ENCODE data around the gene SDC3. TPM values are rescaled to one million over a fixed set of nuclear protein-coding genes. Genes with fewer than 3 reads are reported as not detected.
"Not testable (repeated sequence)": the region's sequence is repeated elsewhere in the genome, so short reads cannot be mapped to it uniquely, and the experiment has no call there.

The SDC3 gene
- total and polyA plus RNA-seq, 4 experiments from 2014 or later = 0.29 to 0.64 TPM; not detected in 2

DNA sequence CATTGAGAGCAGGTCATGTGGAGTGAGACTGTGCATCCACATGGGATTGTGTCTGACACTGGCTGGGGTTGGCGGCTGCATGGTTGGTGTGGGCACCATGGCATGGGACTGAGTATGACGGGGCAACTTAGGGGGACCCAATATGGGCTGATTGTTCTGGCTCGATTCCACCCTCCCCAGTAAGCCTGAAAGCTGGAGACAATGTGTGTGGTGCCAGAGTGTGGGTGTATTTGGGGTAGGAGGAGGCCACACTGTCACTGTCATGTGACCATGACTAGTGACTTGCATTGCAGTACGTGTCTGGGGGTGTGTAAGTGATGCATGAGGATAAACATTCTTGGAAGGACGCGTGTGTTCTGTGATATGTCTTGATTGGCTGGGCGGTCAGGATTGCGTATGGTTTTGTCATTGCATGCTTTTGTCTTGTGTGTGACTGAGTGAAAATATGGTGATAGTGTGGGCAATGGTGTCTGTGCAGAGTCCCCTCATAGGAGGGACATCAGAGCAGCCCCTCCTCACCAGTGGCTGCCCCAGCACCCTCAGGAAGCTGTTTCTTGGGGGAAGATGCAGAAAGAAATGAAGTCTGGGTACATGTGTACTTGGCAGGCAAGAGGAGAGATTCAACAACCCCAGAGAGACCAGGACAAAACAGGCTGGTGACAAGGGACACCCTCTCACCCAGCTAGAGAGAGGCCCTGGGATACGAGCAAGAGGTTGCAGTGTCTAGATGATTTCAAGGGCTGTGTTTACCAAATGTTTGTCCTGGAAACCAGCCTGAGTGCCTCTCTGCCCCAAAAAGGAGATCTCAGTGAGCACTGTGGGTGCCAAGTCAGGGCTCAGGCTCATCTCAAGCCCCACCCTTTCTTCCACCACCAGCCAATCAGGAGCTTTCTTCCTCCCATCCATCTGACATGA lies 36.3 kb downstream of the SDC3 start:
- Histone ChIP-seq H3K36me3 (ENCODE audit: insufficient read depth, low read length) (no peaks in the 10 kb centered on the region), H3K27ac (ENCODE audit: low read depth, low read length) (no peak overlapping the region), H3K9me3 (ENCODE audit: control insufficient read depth in 1 of 2, low read length in 2 of 2) (no peaks in the 10 kb centered on the region), H3K27me3 (ENCODE audit: insufficient read depth, low read length) (no peaks in the 10 kb centered on the region), H3K4me3 (ENCODE audit: low read length in 2 of 2) (no peak overlapping the region), H3K4me1 (ENCODE audit: insufficient read depth, low read length) (peaks cover 13% of the 10 kb centered on the region)
- Mint-ChIP-seq H3K4me1 (peaks cover 0 to 2% (median under 1%) of the 10 kb centered on the region in 4 donors), H3K27ac (no peak overlapping the region), H3K4me3 (no peak overlapping the region), H3K27me3 (peaks cover under 1 to 12% of the 10 kb centered on the region in 2 donors), H3K36me3 (no peaks in the 10 kb centered on the region), H3K9me3 (no peaks in the 10 kb centered on the region)
- no peak for DNase-seq
- ChIA-PET CTCF (ENCODE audit: partially characterized antibody) (no interaction called here), POLR2A (ENCODE audit: partially characterized antibody) (no interaction called here)
- intact Hi-C loops (cut with micrococcal nuclease) = no loop called here

DNA sequence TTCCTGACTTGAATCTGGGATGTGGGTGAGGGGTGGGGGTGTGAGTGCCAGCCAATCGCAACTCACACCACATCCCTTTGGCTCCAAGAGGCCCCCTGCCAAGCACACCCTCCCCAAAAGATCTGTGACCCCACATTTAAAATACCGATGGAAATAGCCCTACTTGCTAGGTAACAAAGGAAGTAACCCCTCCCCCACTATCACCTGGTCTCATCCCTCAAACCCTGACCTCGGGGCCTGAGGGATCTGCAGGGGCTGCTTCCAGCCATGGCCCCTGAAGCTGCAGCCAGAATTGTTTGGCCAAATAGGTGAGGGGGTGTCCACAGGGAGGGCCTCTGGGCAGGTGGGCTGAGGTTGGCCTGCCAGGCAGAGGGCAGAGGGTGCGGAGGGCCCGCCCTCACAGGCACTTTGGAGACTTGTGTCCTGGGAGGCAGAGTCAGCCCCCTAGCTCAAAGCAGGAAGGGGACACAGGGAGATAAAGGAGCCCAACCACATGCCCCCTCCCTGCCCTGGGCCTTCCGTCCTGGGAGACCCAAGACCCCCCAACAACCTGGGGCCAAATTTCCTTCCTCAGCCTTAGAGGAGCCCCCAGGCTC lies 37.2 kb downstream of the SDC3 start:
- Mint-ChIP-seq H3K36me3 (no peaks in the 10 kb centered on the region), H3K27ac (no peak overlapping the region), H3K9me3 (no peaks in the 10 kb centered on the region), H3K4me1 (peaks cover 0 to 2% (median under 1%) of the 10 kb centered on the region in 4 donors), H3K4me3 (no peak overlapping the region), H3K27me3 (peaks cover 2 to 12% of the 10 kb centered on the region in 2 donors)
- H3K4me1 ChIP-seq (ENCODE audit: insufficient read depth, low read length) = peaks cover 13% of the 10 kb centered on the region
- no peak overlapping the region for H3K27ac ChIP-seq (ENCODE audit: low read depth, low read length)
- DNase-seq = no peak
- ChIA-PET POLR2A (ENCODE audit: partially characterized antibody) (no interaction called here), CTCF (ENCODE audit: partially characterized antibody) (no interaction called here)
- H3K27me3 ChIP-seq (ENCODE audit: insufficient read depth, low read length) = no peaks in the 10 kb centered on the region
- H3K9me3 ChIP-seq (ENCODE audit: control insufficient read depth in 1 of 2, low read length in 2 of 2) = no peaks in the 10 kb centered on the region
- no peak overlapping the region for H3K4me3 ChIP-seq (ENCODE audit: low read length in 2 of 2)
- no peaks in the 10 kb centered on the region for H3K36me3 ChIP-seq (ENCODE audit: insufficient read depth, low read length)
- intact Hi-C loops (cut with micrococcal nuclease) = no loop called here

GRCh38 chr1:30870656-30871055 lies 37.9 kb downstream of the SDC3 start:
- intact Hi-C loops (cut with micrococcal nuclease) = no loop called here
- peaks cover 13% of the 10 kb centered on the region for H3K4me1 ChIP-seq (ENCODE audit: insufficient read depth, low read length)
- H3K36me3 ChIP-seq (ENCODE audit: insufficient read depth, low read length) = no peaks in the 10 kb centered on the region
- H3K27me3 Mint-ChIP-seq = peaks cover 3 to 6% of the 10 kb centered on the region in 2 donors
- no peaks in the 10 kb centered on the region for H3K9me3 ChIP-seq (ENCODE audit: control insufficient read depth in 1 of 2, low read length in 2 of 2)
- H3K27ac ChIP-seq (ENCODE audit: low read depth, low read length) = no peak overlapping the region
- H3K36me3 Mint-ChIP-seq = no peaks in the 10 kb centered on the region
- H3K4me1 Mint-ChIP-seq = peaks cover 0 to 2% (median under 1%) of the 10 kb centered on the region in 4 donors
- no peak overlapping the region for H3K27ac Mint-ChIP-seq
- H3K27me3 ChIP-seq (ENCODE audit: insufficient read depth, low read length) = no peaks in the 10 kb centered on the region
- CTCF ChIA-PET (ENCODE audit: partially characterized antibody) = no interaction called here
- no peaks in the 10 kb centered on the region for H3K9me3 Mint-ChIP-seq
- POLR2A ChIA-PET (ENCODE audit: partially characterized antibody) = no interaction called here
- no peak for DNase-seq
- no peak overlapping the region for H3K4me3 ChIP-seq (ENCODE audit: low read length in 2 of 2)
- H3K4me3 Mint-ChIP-seq = no peak overlapping the region

GRCh38 chr1:30870035-30870434 lies 38.5 kb downstream of the SDC3 start:
- H3K4me1 Mint-ChIP-seq = peaks cover 0 to 2% (median under 1%) of the 10 kb centered on the region in 4 donors
- no peaks in the 10 kb centered on the region for H3K27me3 ChIP-seq (ENCODE audit: insufficient read depth, low read length)
- H3K27me3 Mint-ChIP-seq = peaks cover 3 to 6% of the 10 kb centered on the region in 2 donors
- H3K4me3 Mint-ChIP-seq = no peak overlapping the region
- peaks cover 13% of the 10 kb centered on the region for H3K4me1 ChIP-seq (ENCODE audit: insufficient read depth, low read length)
- H3K27ac ChIP-seq (ENCODE audit: low read depth, low read length) = no peak overlapping the region
- no peaks in the 10 kb centered on the region for H3K36me3 ChIP-seq (ENCODE audit: insufficient read depth, low read length)
- no peaks in the 10 kb centered on the region for H3K36me3 Mint-ChIP-seq
- no peak for DNase-seq
- ChIA-PET POLR2A (ENCODE audit: partially characterized antibody) (no interaction called here), CTCF (ENCODE audit: partially characterized antibody) (no interaction called here)
- no peaks in the 10 kb centered on the region for H3K9me3 Mint-ChIP-seq
- H3K4me3 ChIP-seq (ENCODE audit: low read length in 2 of 2) = no peak overlapping the region
- H3K9me3 ChIP-seq (ENCODE audit: control insufficient read depth in 1 of 2, low read length in 2 of 2) = no peaks in the 10 kb centered on the region
- no peak overlapping the region for H3K27ac Mint-ChIP-seq
- intact Hi-C loops (cut with micrococcal nuclease) = no loop called here

- no peaks in the 10 kb centered on the region for H3K27me3 ChIP-seq (ENCODE audit: insufficient read depth, low read length)
- Mint-ChIP-seq H3K27ac (no peak overlapping the region), H3K27me3 (peaks cover 6 to 11% of the 10 kb centered on the region in 2 donors), H3K36me3 (no peaks in the 10 kb centered on the region), H3K4me1 (peaks cover 0 to 2% (median under 1%) of the 10 kb centered on the region in 4 donors), H3K4me3 (peak overlapping the region in 1 of 8 donors; percentile 40), H3K9me3 (no peaks in the 10 kb centered on the region)
- no peak for DNase-seq
- peaks cover 13% of the 10 kb centered on the region for H3K4me1 ChIP-seq (ENCODE audit: insufficient read depth, low read length)
- no peaks in the 10 kb centered on the region for H3K9me3 ChIP-seq (ENCODE audit: control insufficient read depth in 1 of 2, low read length in 2 of 2)
- ChIA-PET POLR2A (ENCODE audit: partially characterized antibody) (no interaction called here), CTCF (ENCODE audit: partially characterized antibody) (interaction anchor here (1.4 kb wide), 1 partner anchor 44 kb away, joined by 3 read pairs; no protein-coding TSS in a partner anchor)
- intact Hi-C loops (cut with micrococcal nuclease) = no loop called here
- no peaks in the 10 kb centered on the region for H3K36me3 ChIP-seq (ENCODE audit: insufficient read depth, low read length)
- H3K4me3 ChIP-seq (ENCODE audit: low read length in 2 of 2) = no peak overlapping the region
- no peak overlapping the region for H3K27ac ChIP-seq (ENCODE audit: low read depth, low read length)
Observed at GRCh38 chr1:30868833-30869435, 39.6 kb downstream of the SDC3 start.

DNA sequence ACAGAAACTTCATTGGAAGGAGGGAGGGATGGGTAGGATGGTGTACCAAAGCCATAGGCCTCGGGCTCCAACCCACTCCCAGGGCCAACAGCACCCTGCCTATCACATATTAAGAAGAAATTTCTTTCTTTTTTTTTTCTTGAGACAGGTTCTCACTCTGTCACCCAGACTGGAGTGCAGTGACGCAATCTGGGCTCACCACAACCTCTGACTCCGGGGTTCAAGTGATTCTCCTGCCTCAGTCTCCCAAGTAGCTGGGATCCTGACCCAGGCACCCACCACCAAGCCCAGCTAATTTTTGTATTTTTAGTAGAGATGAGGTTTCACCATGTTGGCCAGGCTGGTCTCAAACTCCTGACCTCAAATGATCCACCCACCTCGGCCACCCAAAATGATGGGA lies 40.5 kb downstream of the SDC3 start:
- H3K4me3 ChIP-seq (ENCODE audit: low read length in 2 of 2); H3K27me3 ChIP-seq (ENCODE audit: insufficient read depth, low read length); DNase-seq; H3K4me3 Mint-ChIP-seq; H3K4me1 Mint-ChIP-seq; H3K27ac ChIP-seq (ENCODE audit: low read depth, low read length); H3K36me3 ChIP-seq (ENCODE audit: insufficient read depth, low read length); H3K27me3 Mint-ChIP-seq; H3K27ac Mint-ChIP-seq; H3K36me3 Mint-ChIP-seq; intact Hi-C loops (cut with micrococcal nuclease); POLR2A ChIA-PET (ENCODE audit: partially characterized antibody); H3K9me3 ChIP-seq (ENCODE audit: control insufficient read depth in 1 of 2, low read length in 2 of 2); H3K9me3 Mint-ChIP-seq: not testable (repeated sequence)
- H3K4me1 ChIP-seq (ENCODE audit: insufficient read depth, low read length) = peaks cover 13% of the 10 kb centered on the region
- CTCF ChIA-PET (ENCODE audit: partially characterized antibody) = interaction anchor here (1.4 kb wide), 1 partner anchor 44 kb away, joined by 3 read pairs; no protein-coding TSS in a partner anchor

- no peak overlapping the region for H3K4me3 ChIP-seq (ENCODE audit: low read length in 2 of 2)
- no peaks in the 10 kb centered on the region for H3K9me3 ChIP-seq (ENCODE audit: control insufficient read depth in 1 of 2, low read length in 2 of 2)
- H3K27me3 ChIP-seq (ENCODE audit: insufficient read depth, low read length) = no peaks in the 10 kb centered on the region
- Mint-ChIP-seq H3K36me3 (no peaks in the 10 kb centered on the region), H3K4me3 (no peak overlapping the region), H3K27ac (no peak overlapping the region), H3K9me3 (no peaks in the 10 kb centered on the region), H3K4me1 (peaks cover 0 to 2% (median under 1%) of the 10 kb centered on the region in 4 donors), H3K27me3 (peaks cover 6 to 9% of the 10 kb centered on the region in 2 donors)
- no peaks in the 10 kb centered on the region for H3K36me3 ChIP-seq (ENCODE audit: insufficient read depth, low read length)
- intact Hi-C loops (cut with micrococcal nuclease) = no loop called here
- ChIA-PET CTCF (ENCODE audit: partially characterized antibody) (no interaction called here), POLR2A (ENCODE audit: partially characterized antibody) (no interaction called here)
- DNase-seq = no peak
- peaks cover 9% of the 10 kb centered on the region for H3K4me1 ChIP-seq (ENCODE audit: insufficient read depth, low read length)
- H3K27ac ChIP-seq (ENCODE audit: low read depth, low read length) = no peak overlapping the region
Observed at GRCh38 chr1:30867537-30867936, 41.0 kb downstream of the SDC3 start.
